Right kidney (tissue), 1 donor: ENCODE data around the gene LTBP1.

Experiments used
- DNase-seq: peaks from one replicate; pipeline ENCODE4 v3.0.0-alpha.2; 2016

Gene LTBP1

DNA sequence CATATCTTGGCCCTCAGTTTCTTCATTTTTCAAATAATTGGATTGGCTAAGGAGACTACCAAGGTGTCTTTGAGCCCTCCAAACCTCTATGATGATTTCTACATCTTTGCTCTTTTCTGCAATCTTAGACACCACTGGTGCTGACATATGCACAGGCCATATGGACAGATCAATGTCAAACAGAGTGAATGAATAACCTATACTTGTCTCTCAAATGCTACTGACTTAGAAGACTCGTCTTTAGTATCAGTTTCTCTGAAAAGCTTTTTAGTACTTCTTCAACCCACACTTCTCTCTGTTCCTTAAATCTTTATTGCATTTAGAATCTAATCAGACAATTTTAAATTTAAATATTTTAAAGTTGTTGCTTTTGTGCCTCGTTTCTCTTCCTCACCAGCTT is 258.2 kb downstream of the LTBP1 start:
- DNase-seq: no peak

DNA sequence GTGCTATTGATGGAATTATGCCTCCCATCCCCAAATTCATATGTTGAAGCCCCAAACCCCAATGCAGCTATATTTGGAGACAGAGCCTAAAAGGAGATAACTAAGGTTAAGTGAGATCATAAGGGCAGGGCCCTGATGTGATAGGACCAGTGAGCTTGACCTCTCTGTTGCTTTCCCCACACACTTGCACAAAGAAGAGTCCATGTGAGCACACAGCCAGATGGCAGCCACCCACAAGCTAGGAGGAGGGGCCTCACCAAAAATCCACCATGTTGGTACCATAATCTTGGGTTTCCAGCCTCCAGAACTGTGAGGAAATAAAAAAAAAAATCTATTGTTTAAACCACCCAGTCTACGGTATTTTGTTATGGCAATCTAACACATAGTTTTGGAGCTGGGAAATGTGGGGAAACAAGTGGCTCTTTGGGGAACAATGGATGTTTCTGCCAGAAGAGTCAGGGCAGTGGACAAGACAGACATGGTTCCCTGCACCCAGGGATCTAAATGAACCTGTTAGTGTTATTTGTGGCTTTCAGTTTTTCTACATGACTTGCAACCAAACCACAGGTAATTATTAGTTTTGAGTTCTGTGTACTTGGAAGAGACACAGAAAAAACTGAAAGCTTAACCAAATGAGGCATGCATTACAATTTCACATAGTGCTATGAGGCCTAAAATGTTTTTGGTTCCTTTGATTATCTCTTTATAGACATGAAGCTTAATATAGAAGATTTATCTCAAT is 259.1 kb downstream of the LTBP1 start:
- DNase-seq: no peak

DNA sequence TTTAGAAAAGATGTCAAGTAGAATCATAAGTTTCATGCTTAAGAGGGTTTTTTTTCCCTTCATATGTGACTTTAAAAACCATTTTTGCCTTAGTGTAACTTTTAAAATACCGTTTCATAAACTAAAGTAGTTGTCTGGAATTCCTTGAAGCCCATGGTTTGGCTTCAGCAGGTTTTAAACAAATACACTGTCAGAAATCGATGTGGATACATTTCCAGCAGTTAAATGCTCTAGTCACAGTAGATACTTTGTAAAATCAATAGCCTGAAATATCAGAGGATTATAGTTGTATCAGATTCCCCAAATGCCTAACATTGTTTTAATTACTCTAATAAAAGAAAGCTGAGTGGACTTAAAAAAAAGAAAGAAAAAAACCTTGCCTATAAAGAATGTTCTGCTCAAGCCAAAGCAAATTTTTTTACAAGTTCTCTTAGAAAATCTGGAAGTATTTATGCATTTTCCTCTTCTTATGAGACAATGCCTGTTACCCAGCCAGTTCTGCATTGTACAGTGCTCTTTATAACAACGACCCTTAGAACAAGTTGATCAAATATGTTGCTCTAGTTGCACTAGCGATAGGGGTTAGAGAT is 260.5 kb downstream of the LTBP1 start:
- DNase-seq: no peak

DNA sequence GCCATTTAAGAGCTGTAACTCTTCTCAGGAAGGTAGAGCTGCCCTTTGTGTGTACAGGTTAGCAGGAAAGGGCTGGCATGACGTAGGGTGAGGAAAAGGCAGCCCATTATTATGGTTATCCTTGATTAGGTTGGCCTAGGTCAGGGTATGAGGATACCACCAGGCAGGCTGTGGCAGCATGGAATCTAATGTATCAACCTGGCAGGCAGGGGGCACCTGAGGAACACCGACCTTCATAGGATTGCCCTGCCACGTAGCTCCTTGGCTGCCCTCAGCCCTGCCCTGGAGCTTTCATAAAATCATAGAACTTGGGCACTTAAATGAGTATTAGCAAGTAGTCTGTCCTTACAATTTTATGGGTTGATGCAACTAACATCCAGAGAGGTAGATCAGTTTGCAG is 261.6 kb downstream of the LTBP1 start:
- DNase-seq: no peak

DNA sequence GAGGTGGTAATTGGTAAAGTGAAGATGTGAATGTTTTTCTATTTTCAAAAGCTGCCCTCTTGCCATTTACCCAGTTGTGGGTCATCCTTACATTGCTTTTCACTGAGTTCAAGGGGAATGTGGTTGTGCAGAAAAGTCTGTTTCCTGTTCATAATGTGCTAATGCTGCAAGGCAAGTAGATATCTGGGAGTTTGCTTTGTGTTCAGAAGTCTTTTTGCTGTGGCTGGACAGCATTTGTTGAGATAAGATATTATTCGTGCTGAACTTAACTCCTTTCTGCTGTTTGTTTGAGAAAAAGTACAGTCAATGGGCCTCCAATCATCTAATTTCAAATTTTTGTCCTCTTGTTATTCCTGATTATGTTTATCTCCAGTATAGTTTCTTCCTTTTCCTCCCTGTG is 263.2 kb downstream of the LTBP1 start:
- DNase-seq: no peak

DNA sequence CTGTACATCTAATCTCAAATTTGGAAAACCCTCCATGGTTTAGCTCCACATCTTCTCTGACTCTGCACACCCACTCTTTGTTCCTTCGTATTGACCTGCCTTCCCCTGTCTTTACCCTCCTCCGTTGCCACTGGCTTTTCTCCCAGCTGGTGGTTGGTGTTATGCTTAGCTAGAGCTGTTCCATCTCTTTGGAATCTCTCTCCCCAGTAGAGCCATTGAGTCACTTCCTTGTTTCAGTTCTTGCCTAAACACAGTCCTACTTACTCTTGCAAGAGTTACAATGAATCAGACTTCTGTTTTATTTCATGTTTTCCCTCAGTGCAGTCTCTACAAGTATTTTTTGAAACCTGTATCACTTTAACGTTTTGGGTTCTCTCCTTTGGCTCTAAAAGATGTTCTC is 263.9 kb downstream of the LTBP1 start:
- DNase-seq: no peak

DNA sequence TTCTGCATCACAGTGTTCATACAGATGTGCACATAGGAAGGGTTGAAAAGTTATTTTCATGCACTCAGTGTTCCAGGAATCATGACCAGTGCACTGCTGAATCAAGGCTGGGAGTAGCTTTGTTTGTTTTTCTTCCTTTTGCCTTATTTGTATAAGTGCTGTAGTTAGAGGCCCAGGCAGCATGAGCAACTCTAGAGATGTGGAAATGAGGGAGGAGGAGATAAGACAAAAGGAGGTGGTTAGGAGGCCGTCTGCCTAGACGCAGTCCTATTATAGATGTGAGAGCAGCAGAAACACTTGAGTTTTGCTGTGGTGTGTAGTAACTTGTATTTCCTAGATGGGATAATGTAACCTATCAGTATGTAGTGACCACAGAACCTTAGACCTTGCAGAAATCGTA is 265.4 kb downstream of the LTBP1 start:
- no peak for DNase-seq

DNA sequence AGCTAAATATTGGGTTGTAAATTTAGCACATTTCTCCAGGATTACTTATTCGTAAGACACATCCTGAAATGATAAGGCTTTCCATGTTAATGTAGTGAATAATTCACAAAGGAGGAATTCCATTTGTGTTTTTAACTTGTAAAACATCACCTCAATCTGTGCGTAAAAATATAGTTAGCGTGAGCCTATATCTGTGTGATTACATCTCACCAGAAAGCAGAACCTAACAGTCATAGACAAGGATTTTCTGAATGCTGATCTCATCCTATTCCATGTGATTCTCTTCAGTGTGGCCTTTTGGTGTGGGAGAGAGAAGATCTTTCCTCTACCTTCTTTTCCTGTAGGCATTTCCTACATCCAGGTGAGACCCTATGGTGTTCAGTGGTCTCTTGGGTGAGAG is 266.5 kb downstream of the LTBP1 start:
- no peak for DNase-seq

DNA sequence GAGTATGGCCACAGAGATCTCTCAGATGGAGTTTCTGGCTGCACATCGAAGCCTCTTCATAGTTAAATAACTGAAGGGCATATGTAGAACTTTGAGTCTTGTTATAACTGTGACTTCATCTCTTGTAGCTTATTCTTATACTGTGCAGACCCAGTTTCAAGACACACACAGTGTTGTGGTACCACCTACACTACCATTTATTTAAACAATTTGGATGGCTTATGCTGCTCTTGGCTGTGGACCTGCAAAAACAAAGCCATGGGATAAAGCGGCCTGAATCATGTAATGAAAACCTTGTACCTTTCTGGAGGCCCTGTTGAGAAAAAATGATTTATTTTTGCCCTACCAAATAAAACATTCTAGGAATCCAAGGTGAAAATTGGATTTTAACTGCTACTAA is 266.9 kb downstream of the LTBP1 start:
- DNase-seq: no peak

DNA sequence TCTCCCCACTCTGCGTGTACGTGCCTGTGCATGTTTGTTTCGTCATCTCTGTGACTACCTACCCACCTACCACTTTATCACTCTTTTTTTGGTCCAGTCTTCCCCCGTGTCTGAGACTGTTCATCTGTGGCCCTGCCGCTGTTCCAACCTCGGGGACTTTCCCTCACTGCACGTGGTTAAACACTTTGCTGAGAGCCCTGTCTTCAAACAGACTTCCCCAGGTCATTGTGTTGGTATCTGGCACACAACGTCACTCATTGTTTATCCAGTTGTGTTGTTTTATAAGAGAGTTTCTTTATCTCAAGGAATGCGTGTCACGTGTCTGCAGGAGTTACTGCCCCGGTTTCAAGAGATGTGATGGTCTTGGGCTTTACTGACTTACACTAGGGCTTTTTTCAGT is 267.7 kb downstream of the LTBP1 start:
- DNase-seq: no peak

DNA sequence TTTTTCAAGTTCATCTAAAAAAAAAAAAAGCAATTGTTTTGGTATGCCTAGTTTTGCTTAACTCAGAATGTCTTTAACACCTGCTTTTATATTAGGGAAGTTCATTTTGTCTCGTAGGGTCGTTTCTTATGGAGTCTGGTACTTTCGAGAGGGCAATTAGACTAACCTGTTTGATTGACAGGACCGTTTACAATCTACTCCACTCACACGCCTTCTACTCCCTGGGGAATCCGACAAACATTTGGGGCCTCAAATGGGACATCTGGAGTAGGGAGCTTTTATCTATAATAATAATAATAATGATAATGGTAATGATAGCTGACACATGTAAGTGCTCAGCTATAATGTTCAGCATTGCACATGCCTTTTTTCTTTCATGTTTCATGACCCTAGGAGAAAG is 268.1 kb downstream of the LTBP1 start:
- DNase-seq: no peak

DNA sequence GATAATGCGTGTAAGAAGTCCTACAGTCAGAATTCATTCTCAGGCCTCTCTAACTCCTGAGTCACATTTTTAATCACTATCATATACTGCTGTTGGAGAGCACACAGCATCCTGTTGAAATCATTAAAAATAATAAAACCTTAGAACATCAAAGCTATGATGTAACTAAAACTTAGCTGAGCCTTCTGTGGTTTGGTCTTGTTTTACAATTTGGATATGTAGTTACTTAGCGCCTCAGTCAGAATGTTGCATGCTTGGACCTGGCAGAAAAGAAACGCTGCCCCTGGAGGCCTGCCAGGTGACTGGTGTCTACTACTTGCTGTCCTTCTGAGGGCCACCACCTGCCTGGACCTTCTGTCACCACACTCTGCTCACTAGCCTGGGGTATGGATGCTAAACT is 268.5 kb downstream of the LTBP1 start:
- no peak for DNase-seq

DNA sequence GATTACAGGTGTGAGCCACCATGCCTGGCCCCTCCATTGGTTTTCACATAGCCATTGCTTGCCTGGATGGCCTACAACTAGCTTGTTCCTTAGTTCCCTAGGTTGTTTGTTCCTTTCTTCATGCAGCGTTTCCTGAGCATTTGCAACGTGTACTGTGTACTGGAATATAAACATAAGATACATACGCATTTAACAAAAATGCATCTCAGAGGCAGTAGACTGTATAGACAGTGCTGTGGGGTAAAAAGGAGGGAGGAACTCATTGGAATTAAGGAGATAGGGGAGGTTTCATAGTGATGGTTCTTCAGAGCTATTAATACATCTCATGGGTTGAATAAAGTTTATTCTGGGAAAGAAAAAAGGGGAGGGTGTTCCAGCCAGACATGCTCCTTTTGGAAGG is 269.2 kb downstream of the LTBP1 start:
- DNase-seq: no peak

DNA sequence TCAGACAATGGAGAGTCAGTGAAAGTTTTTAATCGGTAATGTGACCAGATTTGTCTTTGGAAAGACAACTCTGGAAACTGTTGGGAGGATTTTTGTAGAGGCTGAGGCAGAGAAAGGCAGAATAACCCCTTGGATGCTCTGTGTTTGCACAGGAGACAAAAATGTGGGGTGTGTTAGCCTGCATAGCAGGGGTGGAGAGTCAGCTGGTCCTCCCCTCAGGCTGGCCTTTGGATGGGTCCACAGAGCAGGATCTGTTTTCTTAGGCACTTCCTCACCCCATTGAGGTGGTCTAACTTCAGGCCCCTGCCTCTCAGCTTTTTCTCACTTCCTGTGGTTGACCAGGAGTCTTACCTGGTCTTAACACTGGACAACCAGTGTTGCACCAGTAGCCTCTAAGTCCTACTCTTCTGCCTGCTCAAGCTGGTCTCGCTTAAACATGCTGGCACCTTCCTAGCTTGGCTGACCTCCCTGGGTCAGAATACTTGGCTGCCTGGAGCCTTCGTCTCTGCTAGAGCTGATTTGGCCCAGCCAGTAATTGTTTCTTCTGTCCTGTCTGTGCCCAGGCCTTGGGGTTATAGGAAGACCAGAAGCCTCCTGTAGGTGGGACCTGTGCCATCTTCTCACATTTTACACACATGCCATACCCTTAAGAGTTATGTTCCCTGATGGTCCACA is 269.9 kb downstream of the LTBP1 start:
- DNase-seq: no peak

DNA sequence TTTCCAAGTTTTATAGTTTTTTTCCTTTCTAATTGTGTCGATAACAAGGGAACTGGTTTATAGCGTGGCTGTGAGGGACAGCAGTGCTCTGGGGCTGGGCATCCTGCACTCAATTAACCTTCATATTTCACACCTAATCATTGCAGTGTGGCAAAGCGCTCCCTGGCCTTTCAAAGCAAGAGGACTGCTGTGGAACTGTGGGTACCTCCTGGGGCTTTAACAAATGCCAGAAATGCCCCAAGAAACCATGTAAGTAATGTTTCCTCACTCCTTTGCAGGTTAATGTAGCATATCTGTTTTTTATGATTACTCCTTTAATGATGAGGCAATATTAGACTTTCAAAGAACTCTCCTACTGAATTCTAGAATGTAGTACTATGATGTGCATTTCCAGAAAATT is 270.7 kb downstream of the LTBP1 start:
- DNase-seq: no peak

DNA sequence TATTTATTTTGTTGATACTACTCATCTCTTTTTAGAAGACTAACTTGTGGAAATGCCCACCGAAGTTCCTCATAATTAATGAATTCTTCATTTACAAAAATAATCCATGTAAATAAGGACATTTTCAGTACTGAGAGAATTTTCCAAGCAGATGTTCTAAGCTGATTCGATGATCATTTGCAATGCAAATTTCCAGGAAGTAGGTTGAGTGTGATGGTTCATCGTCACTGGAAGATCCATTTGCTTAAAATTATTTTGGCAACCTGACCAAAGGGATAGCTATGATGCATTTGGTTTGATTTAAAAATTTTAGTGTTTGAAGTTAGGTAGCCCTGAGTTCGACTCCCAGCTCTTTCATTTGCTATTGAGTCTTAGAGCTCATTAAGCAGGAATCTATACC is 272.4 kb downstream of the LTBP1 start:
- no peak for DNase-seq

DNA sequence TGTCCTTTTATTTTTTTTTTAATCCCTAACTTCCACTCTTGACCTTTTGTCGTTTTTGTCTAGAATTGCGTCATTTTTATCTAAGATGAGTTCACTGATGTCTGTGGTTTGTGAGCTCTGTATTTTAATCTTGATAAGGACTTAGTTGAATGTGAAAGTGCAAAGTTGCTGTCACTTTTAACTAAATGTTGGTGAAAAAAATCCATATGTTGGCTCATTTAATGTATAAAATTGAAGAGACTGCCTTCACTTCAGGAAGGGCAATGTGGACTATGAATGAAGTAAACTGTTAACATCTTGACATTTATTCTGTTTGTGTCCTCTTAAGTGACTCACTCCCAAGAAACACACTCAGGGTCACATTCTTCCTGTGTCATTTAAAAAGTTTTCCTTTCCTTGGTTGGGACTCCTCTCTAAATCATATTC is 273.1 kb downstream of the LTBP1 start:
- DNase-seq: no peak

DNA sequence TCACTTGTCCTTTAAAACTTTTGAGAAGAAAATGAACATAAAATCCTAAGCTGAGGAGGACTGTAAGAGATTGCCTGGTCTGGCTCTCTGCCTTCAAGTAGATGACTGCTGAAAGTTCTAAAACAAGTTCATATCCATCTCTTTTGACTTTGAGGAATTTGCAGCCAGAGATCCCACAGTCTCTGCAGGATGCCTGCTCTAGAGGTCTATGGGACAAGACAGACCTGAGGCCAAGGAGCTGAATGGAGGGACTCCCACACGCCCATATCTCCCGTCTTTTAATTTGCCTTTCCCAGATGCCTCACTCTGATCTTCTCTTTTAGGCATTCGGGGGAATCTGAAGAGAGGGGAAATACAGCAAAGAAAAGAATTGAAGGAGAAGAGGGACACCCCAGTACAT is 273.8 kb downstream of the LTBP1 start:
- no peak for DNase-seq

DNA sequence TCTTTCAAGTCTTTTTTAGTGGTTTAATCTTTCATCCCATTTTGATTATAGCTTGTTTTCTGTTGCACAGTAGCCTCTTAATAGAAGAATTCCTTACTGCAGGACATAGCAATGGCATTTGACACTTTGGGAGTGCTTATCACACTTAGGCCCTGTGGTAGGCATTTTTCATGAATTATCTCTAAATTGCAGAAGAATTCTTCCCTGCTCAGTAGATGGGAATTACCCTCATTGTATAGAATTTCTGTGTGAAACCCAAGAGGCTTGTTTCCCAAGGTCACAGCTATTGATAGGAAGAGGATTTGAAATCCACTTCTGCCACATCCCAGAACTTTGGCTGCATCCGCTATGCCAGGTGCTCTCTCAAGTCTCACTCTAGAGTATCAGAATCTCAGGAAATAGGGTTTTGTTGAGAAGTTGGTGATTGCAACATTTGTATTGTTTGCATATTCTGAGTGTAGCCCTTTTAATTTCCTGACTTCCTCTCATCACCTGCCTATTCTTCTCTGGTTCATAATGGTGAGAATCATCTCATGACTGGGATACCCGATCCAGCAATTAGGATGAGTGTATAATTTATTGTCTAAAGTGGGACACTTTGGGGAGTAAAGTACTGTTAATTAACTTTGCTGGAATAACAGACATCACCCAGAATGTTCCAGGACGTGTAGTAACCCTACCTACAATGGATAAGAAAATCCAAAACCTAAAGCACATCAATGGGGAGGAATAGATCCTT is 274.5 kb downstream of the LTBP1 start:
- no peak for DNase-seq

DNA sequence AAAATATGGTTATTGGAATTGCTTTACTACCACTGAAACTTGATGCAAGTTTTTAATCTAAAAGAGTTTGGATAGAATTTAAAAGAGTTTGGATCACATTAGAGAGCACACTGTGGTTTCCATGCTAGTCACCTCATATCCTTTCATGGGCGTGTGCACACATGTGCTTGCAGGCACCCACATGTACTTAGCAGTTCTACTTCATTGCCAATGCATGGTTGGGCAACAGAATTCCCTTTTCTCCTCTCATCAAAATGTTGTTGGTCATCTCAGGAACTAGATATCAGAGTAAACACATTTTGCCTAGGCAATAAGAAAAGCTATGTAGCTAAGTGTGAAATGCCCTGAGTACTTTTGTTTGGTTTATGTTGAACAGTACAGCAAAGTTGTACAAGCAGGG is 275.6 kb downstream of the LTBP1 start:
- no peak for DNase-seq

DNA sequence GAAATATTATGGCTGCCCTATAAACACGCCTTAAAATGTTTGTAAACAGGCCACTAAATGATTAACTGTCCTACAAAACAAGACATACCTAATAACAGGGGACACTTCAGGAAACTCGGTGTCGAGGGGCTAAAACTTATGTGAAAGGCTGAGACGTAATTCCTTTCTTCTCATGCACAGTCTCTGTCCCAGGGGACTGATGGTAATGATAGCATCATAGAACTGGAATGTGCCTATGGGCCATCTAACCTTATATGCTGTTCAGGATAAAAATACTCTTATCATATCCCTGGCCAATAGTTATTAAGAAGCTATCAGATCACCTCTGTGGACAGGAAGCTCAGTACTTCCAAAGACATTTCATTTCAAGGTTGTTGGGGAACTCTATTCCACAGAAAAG is 277.1 kb downstream of the LTBP1 start:
- no peak for DNase-seq

DNA sequence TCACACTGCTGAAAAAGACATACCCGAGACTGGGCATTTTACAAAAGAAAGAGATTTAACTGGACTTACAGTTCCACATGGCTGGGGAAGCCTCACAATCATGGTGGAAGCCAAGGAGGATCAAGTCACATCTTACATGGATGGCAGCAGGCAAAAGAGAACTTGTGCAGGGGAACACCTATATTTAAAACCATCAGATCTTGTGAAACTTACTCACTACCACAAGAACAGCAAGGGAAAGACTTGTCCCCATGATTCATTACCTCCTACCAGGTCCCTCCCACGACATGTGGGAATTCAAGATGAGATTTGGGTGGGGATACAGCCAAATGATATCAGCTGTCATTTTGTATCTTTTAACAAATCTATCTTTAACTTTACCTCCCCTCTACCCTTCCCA is 278.6 kb downstream of the LTBP1 start:
- no peak for DNase-seq

DNA sequence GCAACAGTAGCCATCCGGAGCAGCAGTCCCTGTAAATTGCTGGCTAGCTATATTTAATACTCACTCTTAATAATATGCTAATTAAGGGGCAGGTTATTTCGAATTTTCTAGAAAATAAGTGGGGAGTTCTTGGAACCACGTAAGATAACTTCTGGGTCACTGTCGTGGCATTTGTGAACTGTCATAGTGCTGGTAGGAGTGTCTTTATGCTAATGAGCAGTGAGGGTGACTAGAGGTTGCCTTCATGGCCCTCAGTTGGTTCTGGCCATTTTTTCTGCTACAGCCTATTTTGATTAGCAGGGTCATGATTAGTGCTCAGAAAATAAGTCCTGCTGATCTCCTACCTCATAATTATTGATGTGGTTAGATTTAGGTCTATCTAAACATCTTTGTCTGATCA is 279.8 kb downstream of the LTBP1 start:
- DNase-seq: no peak
